ENCODE data around the gene CHAT.

The CHAT gene

GRCh38 chr10:49688920-49689319 is 75.1 kb downstream of the CHAT start:
- DNase-seq: no peak

DNA sequence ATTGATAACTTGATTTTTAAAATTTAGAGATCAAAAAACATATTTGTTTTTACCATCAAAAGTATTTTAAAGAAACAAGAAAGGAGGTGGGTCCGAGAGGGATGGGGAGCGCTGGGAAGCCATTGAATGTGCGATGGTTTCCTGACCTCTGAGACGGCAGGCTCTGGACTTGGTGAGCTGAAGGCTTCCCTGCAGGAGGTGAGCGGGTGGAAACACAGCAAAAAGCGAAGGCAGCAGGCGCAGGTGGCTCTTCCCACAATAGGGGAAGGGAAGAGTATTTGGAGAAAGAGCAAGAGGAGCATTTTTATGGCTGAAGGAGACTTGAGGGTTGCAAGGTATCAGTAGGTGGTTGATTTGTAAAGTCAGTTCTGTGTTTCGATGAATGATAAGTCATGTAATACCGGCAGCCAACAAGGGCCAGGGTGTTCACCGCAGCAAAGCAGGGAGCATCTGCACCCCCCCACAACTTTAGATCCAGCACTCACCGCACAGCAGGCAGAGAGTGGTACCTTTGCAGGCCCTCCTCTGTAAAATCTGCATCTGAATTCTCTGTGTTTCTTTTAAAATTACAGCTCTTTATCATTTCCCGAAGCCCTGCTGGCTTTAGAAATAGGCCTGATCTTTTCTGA is 76.2 kb downstream of the CHAT start:
- no peak for DNase-seq

- DNase-seq: no peak
Measured at GRCh38 chr10:49690698-49691356, 77.0 kb downstream of the CHAT start.

DNA sequence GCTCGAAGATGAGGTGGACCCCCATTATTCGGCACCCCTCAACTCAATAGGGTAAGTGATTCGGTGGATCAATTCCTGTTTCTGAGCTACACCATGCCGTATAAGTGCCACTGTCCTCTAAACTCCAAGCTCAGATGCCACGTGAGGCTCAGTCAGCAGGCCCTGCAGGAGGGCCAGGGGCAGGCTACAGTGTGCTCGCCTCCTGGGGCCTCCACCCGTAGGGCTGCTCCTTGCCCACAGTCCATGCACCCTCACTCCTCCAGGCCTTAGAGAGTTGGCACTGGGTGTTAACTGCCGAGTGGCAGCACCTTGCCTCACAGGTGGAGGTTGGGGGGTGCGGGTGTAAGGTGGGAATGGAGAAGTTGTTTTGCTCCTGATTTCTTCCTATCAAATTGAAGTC is 77.8 kb downstream of the CHAT start:
- DNase-seq: no peak

DNA sequence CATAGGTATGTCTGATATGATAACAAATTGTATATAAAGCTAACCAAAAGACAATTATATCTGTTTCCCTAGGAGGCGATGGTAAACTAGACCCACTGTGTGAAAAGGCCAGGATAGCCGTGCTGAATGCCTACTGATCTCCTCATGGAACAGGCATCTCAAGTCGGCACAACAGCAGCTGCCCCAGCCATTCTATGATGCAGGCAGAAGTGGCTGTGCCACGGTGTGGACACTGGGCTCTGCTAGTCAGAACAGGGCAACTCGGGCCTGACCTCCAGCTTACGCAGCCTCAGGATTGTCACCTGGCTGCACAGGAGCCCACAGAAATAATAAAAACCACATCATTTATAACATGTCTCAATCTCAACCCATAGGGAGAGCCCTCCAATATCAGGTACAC is 80.6 kb downstream of the CHAT start:
- DNase-seq: no peak

DNA sequence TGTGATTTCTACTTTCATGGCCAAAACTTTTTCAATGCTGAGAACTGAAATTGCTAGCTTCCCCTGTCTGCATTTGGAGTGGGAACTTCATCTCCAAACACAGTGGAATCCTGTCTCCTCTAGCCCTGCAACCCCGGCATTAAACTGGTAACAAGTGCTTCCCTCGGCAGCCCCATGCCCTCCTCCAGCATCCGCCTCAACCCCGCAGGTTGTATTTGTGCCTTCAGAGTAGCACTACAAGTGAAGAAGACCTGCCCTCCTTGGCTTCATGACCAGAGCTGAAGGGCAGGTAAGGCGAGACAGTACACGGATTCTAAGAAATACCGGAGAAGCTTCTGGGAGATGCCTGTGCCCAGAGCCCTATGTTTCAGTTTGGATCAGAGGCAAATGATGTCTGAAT is 82.5 kb downstream of the CHAT start:
- no peak for DNase-seq

DNA sequence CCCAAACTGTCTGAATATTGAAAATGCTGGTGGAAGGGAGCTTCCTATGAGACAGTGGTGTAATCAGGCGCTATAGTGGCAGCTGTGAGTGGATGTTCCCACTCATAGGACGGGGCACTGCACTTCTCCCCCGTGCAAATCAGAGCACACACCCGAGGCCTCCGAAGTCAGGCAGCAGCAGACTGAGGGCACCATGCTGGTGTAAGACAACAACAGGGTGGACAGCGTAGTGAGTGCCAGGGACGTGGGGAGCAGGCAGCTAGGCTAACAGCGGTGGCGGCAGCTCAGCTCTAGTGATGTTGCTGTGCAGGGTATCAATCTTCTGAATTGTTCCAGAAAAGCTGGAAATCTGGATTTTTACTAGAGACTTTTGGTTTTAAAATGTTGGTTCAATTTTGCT is 84.8 kb downstream of the CHAT start:
- DNase-seq: no peak

GRCh38 chr10:49700211-49700610 is 86.4 kb downstream of the CHAT start:
- no peak for DNase-seq

DNA sequence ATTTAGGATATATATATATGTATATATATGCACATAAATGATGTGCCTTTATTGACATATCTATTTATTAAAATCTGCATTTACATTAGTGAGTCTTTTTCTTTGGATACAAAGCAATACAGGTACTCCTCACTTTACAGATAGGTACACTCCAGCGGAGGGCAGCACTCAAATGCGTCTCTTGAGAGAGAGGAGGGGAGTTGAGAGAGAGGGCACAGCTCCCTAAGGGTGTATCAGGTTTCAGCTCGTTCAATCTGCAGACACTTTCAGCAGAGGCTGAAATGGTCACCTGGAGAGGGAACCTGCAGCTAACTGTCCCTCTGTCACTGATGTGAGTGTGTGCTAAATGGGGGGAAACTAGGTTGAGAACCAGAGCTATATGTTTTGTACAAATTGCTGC is 87.2 kb downstream of the CHAT start:
- no peak for DNase-seq

GRCh38 chr10:49707585-49707984 is 93.7 kb downstream of the CHAT start:
- DNase-seq: no peak

DNA sequence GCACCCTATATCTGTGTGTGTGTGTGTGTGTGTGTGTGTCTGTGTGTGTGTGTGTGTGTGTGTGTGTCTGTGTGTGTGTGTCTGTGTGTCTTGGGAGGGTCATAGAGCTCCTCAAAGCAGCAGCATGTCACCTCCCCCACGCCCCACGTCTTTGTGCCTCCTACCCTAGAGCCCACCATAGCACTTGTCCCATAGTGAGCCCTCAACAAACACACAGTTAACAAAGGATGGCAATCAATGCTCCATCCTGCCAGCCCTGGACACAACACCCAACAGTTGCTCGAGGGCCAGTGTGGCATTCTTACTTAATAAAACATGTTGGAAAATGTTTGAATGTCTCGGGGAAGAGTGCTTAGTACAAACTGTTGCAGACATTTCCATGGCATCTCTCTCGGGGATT is 96.1 kb downstream of the CHAT start:
- DNase-seq: no peak

- no peak for DNase-seq
Measured at GRCh38 chr10:49710966-49711365, 97.1 kb downstream of the CHAT start.

GRCh38 chr10:49711481-49711880 is 97.6 kb downstream of the CHAT start:
- no peak for DNase-seq

- DNase-seq: no peak
Measured at GRCh38 chr10:49713266-49713665, 99.4 kb downstream of the CHAT start.

All from NCI-H446 treated with DMSO at 0.1 percent for 48 hours (cell line).